ENCODE data around the gene NBPF1.
"Not testable (repeated sequence)": the region's sequence is repeated elsewhere in the genome, so short reads cannot be mapped to it uniquely, and the experiment has no call there.

The NBPF1 gene

DNA sequence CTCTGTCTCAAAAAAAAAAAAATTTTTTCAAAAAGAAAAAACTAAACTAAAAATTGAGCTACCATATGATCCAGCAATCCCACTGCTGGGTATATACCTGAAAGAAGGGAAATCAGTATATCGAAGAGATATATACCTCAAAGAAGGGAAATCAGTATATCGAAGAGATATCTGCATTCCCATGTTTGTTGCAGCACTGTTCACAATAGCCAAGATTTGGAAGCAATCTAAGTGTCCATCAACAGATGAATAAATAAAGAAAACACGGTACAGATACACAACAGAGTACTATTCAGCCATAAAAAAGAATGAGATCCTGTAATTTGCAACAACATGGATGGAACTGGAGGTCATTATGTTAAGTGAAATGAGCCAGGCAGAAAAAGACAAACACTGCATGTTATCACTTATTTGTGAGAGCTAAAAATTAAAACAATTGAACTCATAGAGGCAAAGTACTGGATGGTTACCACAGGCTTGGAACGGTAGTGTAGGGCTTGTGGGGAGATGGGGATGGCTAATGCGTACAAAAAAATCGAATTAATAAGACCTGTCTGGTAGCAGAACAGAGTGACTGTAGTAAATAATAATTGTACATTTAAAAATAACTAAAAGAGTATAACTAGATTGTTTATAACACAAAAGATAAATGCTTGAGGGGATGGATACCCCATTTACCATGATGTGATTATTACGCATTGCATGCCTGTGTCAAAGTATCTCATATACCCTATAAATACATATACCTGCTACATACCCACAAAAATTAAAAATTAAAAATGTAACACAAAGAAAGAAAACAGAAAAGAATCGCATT lies 28.0 kb upstream of the NBPF1 start:
- DNase-seq = not testable (repeated sequence)

GRCh38 chr1:16639091-16640031 lies 26.0 kb upstream of the NBPF1 start:
- not testable (repeated sequence) for DNase-seq

GRCh38 chr1:16637941-16638778 lies 24.8 kb upstream of the NBPF1 start:
- DNase-seq = not testable (repeated sequence)

DNA sequence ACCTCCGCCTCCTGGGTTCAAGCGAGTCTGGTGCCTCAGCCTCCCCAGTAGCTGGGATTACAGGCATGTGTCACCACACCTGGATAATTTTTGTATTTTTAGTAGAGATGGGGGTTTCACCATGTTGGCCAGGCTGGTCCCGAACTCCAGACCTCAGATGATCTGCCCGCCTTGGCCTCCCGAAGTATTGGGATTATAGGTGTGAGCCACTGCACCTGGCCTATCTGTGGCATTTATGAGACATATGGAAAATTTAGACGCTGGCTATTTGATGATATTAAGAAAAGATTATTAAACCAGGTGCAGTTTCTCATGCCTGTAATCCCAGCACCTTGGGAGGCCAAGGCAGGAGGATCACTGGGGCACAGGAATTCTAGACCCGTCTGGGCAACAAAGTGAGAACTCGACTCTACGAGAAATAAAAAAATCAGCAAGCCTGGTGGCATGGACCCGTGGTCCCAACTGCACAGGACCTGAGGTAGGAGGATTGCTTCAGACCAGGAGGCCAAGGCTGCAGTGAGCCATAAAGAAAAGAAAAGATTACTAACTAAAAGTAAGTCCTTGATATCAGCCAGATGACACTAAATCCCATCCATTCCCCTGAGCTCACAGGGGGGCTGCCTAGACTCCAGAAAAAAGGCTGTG lies 23.3 kb upstream of the NBPF1 start:
- not testable (repeated sequence) for DNase-seq

- DNase-seq = not testable (repeated sequence)
Measured at GRCh38 chr1:16635959-16636358, 22.6 kb upstream of the NBPF1 start.

GRCh38 chr1:16633540-16634282 lies 20.3 kb upstream of the NBPF1 start:
- DNase-seq = not testable (repeated sequence)

- DNase-seq = not testable (repeated sequence)
Measured at GRCh38 chr1:16632044-16632850, 18.9 kb upstream of the NBPF1 start.

DNA sequence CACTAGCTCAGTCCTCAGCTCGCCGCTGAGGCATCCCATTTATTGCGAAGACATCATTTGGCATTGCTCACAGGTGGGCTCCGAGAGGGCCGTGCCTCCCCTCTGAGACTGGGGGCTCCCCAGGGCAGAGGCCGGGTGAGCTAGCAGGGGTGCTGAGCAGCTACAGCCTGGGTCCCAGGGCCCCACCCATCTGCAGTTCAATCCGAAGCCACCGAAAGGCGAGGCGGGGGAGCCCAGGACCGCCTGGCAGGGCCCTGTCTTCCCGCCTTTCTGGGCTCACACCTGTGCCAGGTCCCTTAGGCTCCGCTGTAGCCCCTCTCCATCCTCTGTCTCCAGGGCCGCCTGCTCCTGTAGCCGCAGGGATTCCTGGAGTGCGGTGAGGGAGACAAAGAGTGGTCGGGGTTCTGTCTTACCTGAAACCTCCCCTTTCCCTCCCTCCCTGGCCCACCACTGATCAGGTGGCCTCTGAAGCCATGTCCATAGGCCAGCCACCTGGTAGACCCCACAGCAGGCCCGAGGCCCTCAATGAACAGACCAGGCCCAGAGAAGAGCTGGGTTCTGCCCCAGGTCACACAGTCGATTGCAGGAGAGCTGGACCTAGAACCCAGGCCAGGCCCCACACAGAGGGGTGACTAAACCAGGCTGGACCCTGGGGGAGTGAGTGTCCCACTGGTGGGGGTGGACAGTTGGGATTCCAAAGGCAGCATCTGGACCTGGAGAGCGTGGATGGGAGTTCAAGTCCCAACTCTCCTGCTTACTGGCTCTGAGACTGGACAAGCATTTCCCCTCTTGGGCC lies 18.1 kb upstream of the NBPF1 start:
- DNase-seq = no peak

DNA sequence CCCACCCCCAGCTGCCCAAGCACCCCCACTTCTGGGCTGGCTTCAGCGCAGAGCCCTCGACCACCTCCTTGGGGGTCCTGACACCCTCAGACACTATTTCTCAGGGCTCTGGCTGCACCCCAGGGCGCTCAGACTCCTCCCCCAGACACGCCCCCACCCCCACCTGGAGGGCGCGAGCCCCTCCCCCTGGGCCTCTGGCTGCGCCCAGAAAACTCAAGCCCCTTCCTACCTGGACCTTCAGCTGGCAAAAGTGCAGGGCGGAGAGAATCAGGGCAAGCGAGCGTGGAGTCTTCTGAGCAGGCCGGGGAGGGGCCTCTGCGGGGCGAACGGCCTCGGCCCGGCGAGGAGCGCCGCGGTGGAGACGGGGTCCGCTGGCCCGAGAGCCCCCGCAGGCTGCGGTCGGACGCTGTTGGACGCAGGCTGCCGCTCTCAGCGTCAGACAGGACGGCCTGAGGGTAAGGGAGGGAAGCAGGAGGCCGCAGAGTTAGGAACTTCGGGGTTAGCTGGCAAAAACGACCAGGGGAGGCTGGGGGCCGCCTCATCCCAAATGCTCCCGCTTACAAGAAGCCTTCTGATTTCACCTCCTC lies 17.4 kb upstream of the NBPF1 start:
- DNase-seq = no peak

GRCh38 chr1:16629916-16630530 lies 16.7 kb upstream of the NBPF1 start:
- DNase-seq = not testable (repeated sequence)

GRCh38 chr1:16628361-16629111 lies 15.2 kb upstream of the NBPF1 start:
- DNase-seq = no peak

- not testable (repeated sequence) for DNase-seq
Measured at GRCh38 chr1:16626409-16626983, 13.1 kb upstream of the NBPF1 start.

DNA sequence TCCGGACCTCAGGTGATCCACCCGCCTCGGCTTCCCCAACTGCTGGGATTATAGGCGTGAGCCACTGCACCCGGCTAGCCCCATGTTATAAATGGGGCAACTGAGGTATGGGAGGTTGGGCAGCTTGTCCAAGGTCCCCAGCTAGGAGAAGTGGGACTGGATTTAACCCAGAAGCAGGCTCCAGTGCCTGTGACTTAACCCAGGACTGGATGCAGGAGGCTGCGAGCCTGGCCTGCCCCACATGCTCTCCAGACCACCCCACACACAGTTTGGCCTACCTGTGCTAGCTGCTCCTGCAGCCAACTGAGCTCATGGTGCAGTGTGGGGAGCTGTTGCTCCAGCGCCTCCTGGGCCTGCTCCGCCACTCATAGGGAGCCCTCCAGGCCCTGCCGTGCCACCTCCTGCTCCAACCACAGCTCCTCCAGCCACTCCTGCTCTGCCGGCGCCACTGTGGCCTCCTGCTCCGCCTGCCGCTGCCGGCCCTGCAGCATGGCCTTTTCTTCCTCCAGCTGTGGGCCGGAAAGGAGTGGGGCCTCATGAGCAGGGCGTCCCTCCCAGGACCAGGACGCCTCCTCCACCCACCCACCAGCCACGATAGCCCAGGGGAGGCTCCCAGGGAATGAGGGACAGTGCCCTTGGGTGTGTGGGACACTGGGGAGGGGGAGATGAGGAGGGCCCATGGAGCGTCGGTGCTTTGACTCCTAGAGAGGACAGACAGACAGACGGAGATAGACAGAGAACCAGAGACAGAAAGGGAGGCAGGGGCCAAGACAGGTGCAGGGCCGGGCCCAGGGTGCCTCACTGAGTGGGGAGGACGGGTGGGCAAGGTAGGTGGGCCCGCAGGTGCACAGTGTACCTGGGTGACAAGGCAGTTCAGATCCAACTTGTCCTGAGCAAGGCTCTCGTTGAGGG lies 12.4 kb upstream of the NBPF1 start:
- no peak for DNase-seq

- DNase-seq = not testable (repeated sequence)
Measured at GRCh38 chr1:16623812-16624719, 10.7 kb upstream of the NBPF1 start.

DNA sequence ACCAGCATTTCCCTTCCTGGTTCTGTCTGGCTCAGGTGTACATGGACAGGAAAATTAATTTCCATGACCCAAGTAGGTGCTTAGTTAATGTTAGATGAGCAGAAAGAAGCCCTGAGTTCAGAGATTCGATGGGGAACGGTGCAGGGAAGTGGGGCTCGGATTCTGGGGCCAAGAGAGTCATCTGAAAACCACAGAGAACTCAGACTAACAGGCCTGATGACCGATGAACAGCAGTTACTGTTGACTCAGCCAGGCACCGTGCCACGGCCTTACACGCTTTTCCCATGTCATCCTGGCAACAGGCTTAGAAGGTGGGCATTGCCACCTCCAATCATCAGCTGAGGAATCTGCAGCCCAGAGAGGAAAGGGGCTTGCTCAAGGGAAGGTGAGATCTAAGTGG lies 10.0 kb upstream of the NBPF1 start:
- DNase-seq = not testable (repeated sequence)
